ENCODE data around the gene PSMB4.
"Not testable (repeated sequence)": the region's sequence is repeated elsewhere in the genome, so short reads cannot be mapped to it uniquely, and the experiment has no call there.

PSMB4 gene

GRCh38 chr1:151371370-151372057, 27.9 kb upstream of the PSMB4 start:
- peak overlapping the region; percentile 50 to 54 for H3K4me3 ChIP-seq (replicated peaks in 1 of 2; ENCODE audit: low read depth in 2 of 2, low read length in 2 of 2)
- peak; percentile 69 to 82 for DNase-seq (ENCODE audit: low read depth in 2 of 2)
- no peak for TF ChIP-seq CTCF (IDR thresholded peaks at IDR 0.05; ENCODE audit: low read depth, low read length)

- peak; percentile 84 to 92 for DNase-seq (ENCODE audit: low read depth in 2 of 2)
- TF ChIP-seq CTCF (IDR thresholded peaks at IDR 0.05; ENCODE audit: low read depth, low read length) = no peak
- H3K4me3 ChIP-seq (replicated peaks in 1 of 2; ENCODE audit: low read depth in 2 of 2, low read length in 2 of 2) = peak within 1 kb of the TSS; percentile 50 to 54
Observed at GRCh38 chr1:151372058-151372934, 27.1 kb upstream of the PSMB4 start, which contains the start of gene SELENBP1. Gene SELENBP1, minus strand, starts transcription at chr1:151372705. Its CDS starts 64 bp downstream, at chr1:151372641.

- no peak overlapping the region for H3K4me3 ChIP-seq (replicated peaks in 1 of 2; ENCODE audit: low read depth in 2 of 2, low read length in 2 of 2)
- no peak for DNase-seq (ENCODE audit: low read depth in 2 of 2)
- no peak for TF ChIP-seq CTCF (IDR thresholded peaks at IDR 0.05; ENCODE audit: low read depth, low read length)
Observed at GRCh38 chr1:151373196-151373595, 26.2 kb upstream of the PSMB4 start.

- DNase-seq (ENCODE audit: low read depth in 2 of 2) = no peak
- TF ChIP-seq CTCF (IDR thresholded peaks at IDR 0.05; ENCODE audit: low read depth, low read length) = no peak
- no peak overlapping the region for H3K4me3 ChIP-seq (replicated peaks in 1 of 2; ENCODE audit: low read depth in 2 of 2, low read length in 2 of 2)
Observed at GRCh38 chr1:151377150-151377884, 22.1 kb upstream of the PSMB4 start.

- H3K4me3 ChIP-seq (replicated peaks in 1 of 2; ENCODE audit: low read depth in 2 of 2, low read length in 2 of 2) = no peak overlapping the region
- TF ChIP-seq CTCF (IDR thresholded peaks at IDR 0.05; ENCODE audit: low read depth, low read length) = no peak
- DNase-seq (ENCODE audit: low read depth in 2 of 2) = no peak
Observed at GRCh38 chr1:151384584-151384983, 14.8 kb upstream of the PSMB4 start.

GRCh38 chr1:151386002-151386401, 13.4 kb upstream of the PSMB4 start:
- no peak for TF ChIP-seq CTCF (IDR thresholded peaks at IDR 0.05; ENCODE audit: low read depth, low read length)
- no peak overlapping the region for H3K4me3 ChIP-seq (replicated peaks in 1 of 2; ENCODE audit: low read depth in 2 of 2, low read length in 2 of 2)
- DNase-seq (ENCODE audit: low read depth in 2 of 2) = no peak

- H3K4me3 ChIP-seq (replicated peaks in 1 of 2; ENCODE audit: low read depth in 2 of 2, low read length in 2 of 2); DNase-seq (ENCODE audit: low read depth in 2 of 2): not testable (repeated sequence)
Observed at GRCh38 chr1:151390221-151391078, 8.9 kb upstream of the PSMB4 start.
